Gastroesophageal sphincter (tissue), 4 donors: Measurements from ENCODE around the gene HMGN3. TPM values are rescaled to one million over a fixed set of nuclear protein-coding genes. Genes with fewer than 3 reads are reported as not detected.

Experiments
- ATAC-seq: fragments of 150-250 bp; one replicate; pipeline ENCODE4 v1.9.1; 2016; ENCODE audit warnings: mild to moderate bottlenecking, moderate library complexity
- H3K27ac ChIP-seq, 4 donors: fragments of 200-600 bp; sonication (generic) in 3 of 4; 1 replicate in 3 of 4; 2 replicates in 1 of 4; pipeline ENCODE4 v1.5.1; 2016 to 2019
- H3K27me3 ChIP-seq: fragments of 200-600 bp; sonication (generic); one replicate; pipeline ENCODE4 v1.5.1; 2019
- H3K36me3 ChIP-seq, 2 donors: fragments of 200-600 bp; sonication (generic); one replicate each; pipeline ENCODE4 v1.5.1; 2019; ENCODE audit warnings: control low read depth in 1 of 2
- H3K4me1 ChIP-seq, 3 donors: fragments of 200-600 bp; sonication (generic); 1 replicate in 2 of 3; 2 replicates in 1 of 3; pipeline ENCODE4 v1.5.1; 2016 to 2019; ENCODE audit warnings: control low read depth in 2 of 3
- H3K4me3 ChIP-seq, 2 donors: fragments of 200-600 bp; sonication (generic); one replicate each; pipeline ENCODE4 v1.5.1; 2019; ENCODE audit warnings: mild to moderate bottlenecking in 1 of 2, moderate library complexity in 1 of 2
- H3K9me3 ChIP-seq, 3 donors: fragments of 200-600 bp; sonication (generic); one replicate each; pipeline ENCODE4 v1.5.1; 2017 to 2019; ENCODE audit warnings: control low read depth in 2 of 3
- CTCF ChIP-seq, 4 experiments: fragments of 200-600 bp in 2 of 4; fragments of 450-650 bp in 2 of 4; sonication (generic) in 1 of 4; IDR thresholded peaks; one replicate each; pipeline ENCODE4 v1.5.1; 2017 to 2019; ENCODE audit warnings: antibody characterized with exemption in 4 of 4, mild to moderate bottlenecking in 2 of 4, moderate library complexity in 2 of 4
- EP300 ChIP-seq: sonication (generic); formaldehyde crosslinking; IDR thresholded peaks from one replicate; pipeline ENCODE4 v1.6.1; 2017; ENCODE audit warnings: antibody characterized with exemption, mild to moderate bottlenecking
- POLR2A ChIP-seq, 2 donors: fragments of 450-650 bp; IDR thresholded peaks; one replicate each; pipeline ENCODE4 v1.6.1; 2017; ENCODE audit warnings: antibody characterized with exemption in 2 of 2, mild to moderate bottlenecking in 2 of 2, moderate library complexity in 1 of 2
- POLR2AphosphoS5 ChIP-seq: sonication (generic); formaldehyde crosslinking; IDR thresholded peaks from one replicate; pipeline ENCODE4 v1.6.1; 2017; ENCODE audit warnings: antibody characterized with exemption
- WGBS, 2 donors: methylation state at CpG; one replicate each; pipeline ENCODE4 v1.1.5; 2018; ENCODE audit warnings: low coverage in 1 of 2; 5-methylcytosine and 5-hydroxymethylcytosine counted together
- total RNA-seq, 4 donors: library from RNA; depleted of rRNA; stranded (reverse); fragments of >200 nt; gene quantifications; one replicate each; pipeline ENCODE4 v1.1.0, GENCODE V29; 2016

Gene HMGN3
- total RNA-seq, 4 donors from 2014 or later: 41.4 to 97.9 (median 61.4) TPM

- no peak for TF ChIP-seq EP300
- no peak for TF ChIP-seq POLR2A (IDR thresholded peaks at IDR 0.05)
- peak in 1 of 4 experiments; percentile 1 for TF ChIP-seq CTCF (IDR thresholded peaks at IDR 0.05)
- no peak for TF ChIP-seq POLR2AphosphoS5
- H3K36me3 ChIP-seq: no peaks in the 10 kb centered on the region
- H3K4me1 ChIP-seq: no peaks in the 10 kb centered on the region
- ATAC-seq: no peak
- peaks cover 0 to 3% (median 0%) of the 10 kb centered on the region in 3 donors for H3K9me3 ChIP-seq
- no peaks in the 10 kb centered on the region for H3K27me3 ChIP-seq
- WGBS, 2 donors: 77 to 93% methylated on average over 2 of the region's 2 CpGs
- H3K27ac ChIP-seq: no peak overlapping the region
- no peak overlapping the region for H3K4me3 ChIP-seq
These were observed 16.1 kb upstream of the HMGN3 start for GRCh38 chr6:79250559-79250958.

- 64 to 80% methylated on average over 2 of the region's 2 CpGs for WGBS, 2 donors
- Histone ChIP-seq H3K27me3 (no peaks in the 10 kb centered on the region), H3K9me3 (peaks cover 0 to 2% (median 0%) of the 10 kb centered on the region in 3 donors), H3K27ac (no peak overlapping the region), H3K36me3 (no peaks in the 10 kb centered on the region), H3K4me1 (no peaks in the 10 kb centered on the region), H3K4me3 (no peak overlapping the region)
- TF ChIP-seq POLR2AphosphoS5: no peak
- peak in 1 of 4 experiments; percentile 15 for TF ChIP-seq CTCF (IDR thresholded peaks at IDR 0.05)
- no peak for TF ChIP-seq EP300
- TF ChIP-seq POLR2A (IDR thresholded peaks at IDR 0.05): no peak
- ATAC-seq: no peak
These were observed 15.6 kb upstream of the HMGN3 start for GRCh38 chr6:79250107-79250514.

DNA sequence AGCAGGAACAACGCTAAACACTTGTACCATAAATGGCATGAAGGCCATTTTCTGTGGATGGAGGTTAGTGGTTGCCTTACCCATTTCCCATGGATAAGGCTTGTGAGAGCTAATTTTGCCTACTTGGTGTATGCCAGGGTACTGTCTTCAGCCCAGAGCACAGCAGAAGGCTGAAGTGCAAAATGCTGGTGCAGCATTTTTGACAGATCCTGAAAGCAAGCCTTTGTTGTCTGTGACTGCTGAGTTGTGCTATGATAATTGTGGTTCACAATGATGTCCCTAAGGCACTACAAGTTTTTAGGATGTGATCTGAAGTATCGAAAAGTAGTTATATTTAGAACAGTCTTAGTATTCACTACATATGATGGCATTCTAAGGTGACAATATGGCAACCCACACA lies 14.7 kb upstream of the HMGN3 start:
- H3K4me1 ChIP-seq: no peaks in the 10 kb centered on the region
- no peak overlapping the region for H3K4me3 ChIP-seq
- ATAC-seq: no peak
- 88 to 89% methylated on average over 2 of the region's 2 CpGs for WGBS, 2 donors
- H3K27ac ChIP-seq: no peak overlapping the region
- H3K27me3 ChIP-seq: no peaks in the 10 kb centered on the region
- no peak for TF ChIP-seq CTCF (IDR thresholded peaks at IDR 0.05)
- no peak for TF ChIP-seq POLR2A (IDR thresholded peaks at IDR 0.05)
- no peak for TF ChIP-seq EP300
- TF ChIP-seq POLR2AphosphoS5: no peak
- no peaks in the 10 kb centered on the region for H3K9me3 ChIP-seq
- H3K36me3 ChIP-seq: no peaks in the 10 kb centered on the region

- ATAC-seq: no peak
- TF ChIP-seq EP300: no peak
- no peak for TF ChIP-seq POLR2AphosphoS5
- no peak for TF ChIP-seq CTCF (IDR thresholded peaks at IDR 0.05)
- TF ChIP-seq POLR2A (IDR thresholded peaks at IDR 0.05): no peak
- no peak overlapping the region for H3K4me3 ChIP-seq
- H3K36me3 ChIP-seq: no peaks in the 10 kb centered on the region
- H3K27ac ChIP-seq: no peak overlapping the region
- no peaks in the 10 kb centered on the region for H3K27me3 ChIP-seq
- H3K9me3 ChIP-seq: no peaks in the 10 kb centered on the region
- H3K4me1 ChIP-seq: no peaks in the 10 kb centered on the region
These were observed 12.4 kb upstream of the HMGN3 start for GRCh38 chr6:79246891-79247290.

DNA sequence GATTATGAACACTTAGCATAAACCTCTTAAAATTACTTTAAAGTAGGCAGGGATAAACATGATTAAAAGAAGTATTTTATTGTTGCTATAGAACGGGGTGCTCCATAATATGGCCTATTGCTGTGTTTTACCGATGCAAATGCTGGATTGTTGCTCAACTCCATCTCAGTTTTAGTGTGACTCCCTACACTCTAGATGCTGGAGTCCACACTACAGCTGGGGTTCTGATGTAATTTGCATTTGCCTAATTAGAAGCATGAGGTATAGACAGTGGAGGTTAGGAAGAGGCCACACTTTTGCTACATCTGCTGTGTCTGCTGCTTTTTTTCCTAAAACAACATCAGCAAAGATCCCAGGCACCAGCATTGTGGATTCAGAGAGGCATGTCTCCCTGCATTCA lies 6.7 kb upstream of the HMGN3 start:
- H3K9me3 ChIP-seq: no peaks in the 10 kb centered on the region
- H3K27ac ChIP-seq: no peak overlapping the region
- TF ChIP-seq EP300: no peak
- TF ChIP-seq POLR2A (IDR thresholded peaks at IDR 0.05): no peak
- TF ChIP-seq POLR2AphosphoS5: no peak
- TF ChIP-seq CTCF (IDR thresholded peaks at IDR 0.05): no peak
- no peaks in the 10 kb centered on the region for H3K27me3 ChIP-seq
- 90 to 91% methylated on average over 2 of the region's 2 CpGs for WGBS, 2 donors
- peaks cover 0 to 6% (median 0%) of the 10 kb centered on the region in 3 donors for H3K4me1 ChIP-seq
- no peak overlapping the region for H3K4me3 ChIP-seq
- no peaks in the 10 kb centered on the region for H3K36me3 ChIP-seq
- ATAC-seq: no peak
